OCI-LY3 (cell line): Measurements from ENCODE around the gene BRPF3.

Experiments
- H2AFZ ChIP-seq: fragments of 200-600, 300-600 bp; shearing (Covaris generic); 2 replicates; pipeline ENCODE4 v1.6.0; 2014; ENCODE audit warnings: antibody characterized with exemption, low read depth, low read length
- H3K27ac ChIP-seq: fragments of 200-600, 300-600 bp; sonication (generic); 2 replicates; pipeline ENCODE4 v1.5.1; 2014; ENCODE audit warnings: mild to moderate bottlenecking, low read length, moderate library complexity, mixed read lengths
- H3K27me3 ChIP-seq: fragments of 200-600, 300-600 bp; sonication (generic); 2 replicates; pipeline ENCODE4 v1.6.1; 2014; ENCODE audit warnings: low read depth, low read length, mixed read lengths
- H3K36me3 ChIP-seq: fragments of 200-600, 300-600 bp; sonication (generic); replicated peaks from 2 replicates; pipeline ENCODE3; 2014; ENCODE audit warnings: low read depth, low read length, mixed read lengths
- H3K4me1 ChIP-seq: fragments of 300-600, 200-600 bp; sonication (generic); 2 replicates; pipeline ENCODE4 v1.6.1; 2014; ENCODE audit warnings: low read length, mixed read lengths
- H3K4me2 ChIP-seq: fragments of 200-600, 300-600 bp; sonication (generic); 2 replicates; pipeline ENCODE4 v1.6.1; 2014; ENCODE audit warnings: low read length, mixed read lengths
- H3K4me3 ChIP-seq: fragments of 300-600, 200-600 bp; sonication (generic); 2 replicates; pipeline ENCODE4 v1.5.1; 2014; ENCODE audit warnings: antibody characterized with exemption, mild to moderate bottlenecking, low read length, moderate library complexity
- H3K79me2 ChIP-seq: fragments of 300-600, 200-600 bp; shearing (Covaris generic); 2 replicates; pipeline ENCODE4 v1.6.1; 2014; ENCODE audit warnings: mild to moderate bottlenecking, low read length, mixed read lengths
- H3K9ac ChIP-seq: fragments of 300-600, 200-600 bp; shearing (Covaris generic); 2 replicates; pipeline ENCODE4 v1.6.0; 2014; ENCODE audit warnings: mild to moderate bottlenecking, low read length, moderate library complexity
- H3K9me3 ChIP-seq: fragments of 200-600, 300-600 bp; shearing (Covaris generic); 2 replicates; pipeline ENCODE4 v1.6.1; 2014; ENCODE audit warnings: low read length, mixed read lengths; ENCODE audit not compliant: insufficient read depth
- H4K20me1 ChIP-seq: fragments of 200-600, 300-600 bp; sonication (generic); 2 replicates; pipeline ENCODE4 v1.6.1; 2016; ENCODE audit warnings: low read length, mixed read lengths; ENCODE audit not compliant: insufficient read depth
- CTCF ChIP-seq: fragments of 200-600, 300-600 bp; sonication (generic); IDR thresholded peaks from 2 replicates; pipeline ENCODE4 v1.5.1; 2014; ENCODE audit warnings: antibody characterized with exemption, low read length, low read depth
- EZH2phosphoT487 ChIP-seq: fragments of 200-600 bp; shearing (Covaris generic); IDR thresholded peaks from 2 replicates; pipeline ENCODE4 v1.6.1; 2018; ENCODE audit warnings: antibody characterized with exemption, mixed run types, low read depth

The BRPF3 gene

GRCh38 chr6:36200154-36200891 lies 3.8 kb downstream of the BRPF3 start:
- peaks cover 39% of the 10 kb centered on the region for H3K36me3 ChIP-seq
- H4K20me1 ChIP-seq: peaks cover 3% of the 10 kb centered on the region; the same call in 1 of the 2 replicates
- peaks cover 17% of the 10 kb centered on the region for H3K4me1 ChIP-seq
- H3K9ac ChIP-seq: no peak overlapping the region
- no peak overlapping the region for H2AFZ ChIP-seq
- H3K9me3 ChIP-seq: no peaks in the 10 kb centered on the region
- H3K27ac ChIP-seq: no peak overlapping the region
- peaks cover 19% of the 10 kb centered on the region for H3K79me2 ChIP-seq
- H3K27me3 ChIP-seq: no peaks in the 10 kb centered on the region
- no peak overlapping the region for H3K4me3 ChIP-seq
- TF ChIP-seq CTCF (no peak), EZH2phosphoT487 (no peak)
- no peak overlapping the region for H3K4me2 ChIP-seq

GRCh38 chr6:36200998-36201596 lies 4.6 kb downstream of the BRPF3 start:
- peaks cover 13% of the 10 kb centered on the region for H3K4me1 ChIP-seq
- H3K9me3 ChIP-seq: no peaks in the 10 kb centered on the region
- no peak overlapping the region for H3K4me2 ChIP-seq
- peaks cover 19% of the 10 kb centered on the region for H3K79me2 ChIP-seq
- no peak overlapping the region for H3K4me3 ChIP-seq
- H3K27me3 ChIP-seq: no peaks in the 10 kb centered on the region
- no peak overlapping the region for H2AFZ ChIP-seq
- no peak overlapping the region for H3K27ac ChIP-seq
- H3K9ac ChIP-seq: no peak overlapping the region
- TF ChIP-seq EZH2phosphoT487: no peak
- no peak for TF ChIP-seq CTCF
- H3K36me3 ChIP-seq: peaks cover 46% of the 10 kb centered on the region
- peaks cover 3% of the 10 kb centered on the region; the same call in 1 of the 2 replicates for H4K20me1 ChIP-seq

GRCh38 chr6:36201612-36202011 lies 5.1 kb downstream of the BRPF3 start:
- no peak overlapping the region for H2AFZ ChIP-seq
- H4K20me1 ChIP-seq: peaks cover 3% of the 10 kb centered on the region; the same call in 1 of the 2 replicates
- no peak overlapping the region for H3K4me3 ChIP-seq
- H3K27ac ChIP-seq: no peak overlapping the region
- no peak overlapping the region for H3K9ac ChIP-seq
- peaks cover 46% of the 10 kb centered on the region for H3K36me3 ChIP-seq
- H3K79me2 ChIP-seq: peaks cover 19% of the 10 kb centered on the region
- peaks cover 13% of the 10 kb centered on the region for H3K4me1 ChIP-seq
- H3K9me3 ChIP-seq: no peaks in the 10 kb centered on the region
- H3K4me2 ChIP-seq: no peak overlapping the region
- TF ChIP-seq CTCF (no peak), EZH2phosphoT487 (no peak)
- H3K27me3 ChIP-seq: no peaks in the 10 kb centered on the region

DNA sequence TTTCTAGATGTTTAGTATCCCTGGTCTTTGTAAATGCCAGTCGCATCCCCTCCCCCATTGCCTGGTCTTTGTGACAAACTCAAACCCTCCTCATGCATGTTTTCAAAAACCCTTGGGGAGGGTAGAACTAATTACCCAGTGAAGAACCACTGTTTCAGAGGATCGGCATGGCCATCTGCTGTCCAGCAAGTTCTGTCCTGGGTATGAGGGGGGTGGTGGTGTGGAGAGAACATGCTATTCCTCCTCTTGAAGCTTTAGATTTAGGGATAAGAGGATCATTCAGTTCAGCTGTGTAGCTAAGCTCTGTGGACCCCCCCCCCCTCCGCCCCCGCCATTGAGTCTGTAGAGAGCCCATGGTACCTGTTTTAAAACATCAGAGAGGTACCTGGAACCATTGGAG lies 5.6 kb downstream of the BRPF3 start:
- H3K27ac ChIP-seq: no peak overlapping the region
- H3K9ac ChIP-seq: no peak overlapping the region
- H3K9me3 ChIP-seq: no peaks in the 10 kb centered on the region
- H2AFZ ChIP-seq: no peak overlapping the region
- H3K36me3 ChIP-seq: peaks cover 50% of the 10 kb centered on the region
- peaks cover 13% of the 10 kb centered on the region for H3K4me1 ChIP-seq
- no peaks in the 10 kb centered on the region for H3K27me3 ChIP-seq
- peaks cover 3% of the 10 kb centered on the region; the same call in 1 of the 2 replicates for H4K20me1 ChIP-seq
- no peak overlapping the region for H3K4me3 ChIP-seq
- H3K79me2 ChIP-seq: peaks cover 19% of the 10 kb centered on the region
- TF ChIP-seq CTCF (no peak), EZH2phosphoT487 (no peak)
- no peak overlapping the region for H3K4me2 ChIP-seq
